ENCODE data around the gene METTL1.
"Not testable (repeated sequence)": the region's sequence is repeated elsewhere in the genome, so short reads cannot be mapped to it uniquely, and the experiment has no call there.

The METTL1 gene

DNA sequence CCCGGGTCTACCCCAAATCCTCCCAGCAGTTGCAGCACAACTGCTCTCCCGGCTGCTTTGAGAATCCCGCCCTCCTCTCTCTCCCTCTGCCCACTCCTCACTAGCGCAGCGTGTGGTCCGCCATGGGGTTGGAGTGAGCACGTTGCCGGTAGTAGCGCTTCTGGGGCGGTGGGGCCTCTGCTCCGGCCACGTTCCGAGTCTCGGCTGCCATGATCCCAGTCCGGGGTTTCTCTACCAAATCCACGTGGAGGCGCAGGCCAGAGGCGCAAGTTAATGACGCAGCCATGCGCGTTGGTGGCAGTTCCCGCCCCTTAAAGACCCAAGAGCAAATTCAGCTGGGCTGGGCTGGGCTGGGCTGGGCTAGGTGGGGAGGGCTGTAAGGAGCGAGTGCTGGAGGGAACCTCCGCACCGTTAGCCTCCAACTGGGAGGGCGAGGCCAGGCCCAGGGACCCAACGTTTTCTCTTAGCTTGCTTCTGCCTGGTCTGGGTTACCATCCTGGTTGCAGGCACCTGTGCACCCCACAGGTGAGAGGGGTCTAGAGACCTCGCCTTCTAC lies at the start of gene METTL1:
TSS of gene METTL1 (minus strand) at position 233 of the 556 bp plus-strand sequence. CDS start at position 211, 22 bp downstream.
- peak; percentile 96 for DNase-seq

DNA sequence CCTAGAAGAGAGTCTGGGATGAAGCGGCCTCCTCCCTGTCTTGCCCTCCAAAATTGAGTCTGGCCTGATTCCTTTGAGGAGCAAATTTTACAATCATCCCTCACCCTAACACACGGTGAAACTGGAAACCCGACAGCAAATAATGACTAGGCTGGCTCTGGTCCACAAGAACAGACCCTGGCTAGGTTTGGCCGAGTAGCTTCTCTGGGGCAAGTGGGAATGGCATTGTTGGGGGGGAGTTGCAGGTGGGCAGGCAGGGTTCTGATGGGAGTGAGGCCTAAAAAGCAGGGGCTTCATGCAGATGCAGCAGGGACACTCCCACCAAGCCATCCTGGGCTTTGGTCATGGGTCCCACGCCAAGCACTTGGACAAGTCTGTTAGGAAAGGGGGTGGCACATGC lies 49.1 kb upstream of the METTL1 start:
- DNase-seq = not testable (repeated sequence)

DNA sequence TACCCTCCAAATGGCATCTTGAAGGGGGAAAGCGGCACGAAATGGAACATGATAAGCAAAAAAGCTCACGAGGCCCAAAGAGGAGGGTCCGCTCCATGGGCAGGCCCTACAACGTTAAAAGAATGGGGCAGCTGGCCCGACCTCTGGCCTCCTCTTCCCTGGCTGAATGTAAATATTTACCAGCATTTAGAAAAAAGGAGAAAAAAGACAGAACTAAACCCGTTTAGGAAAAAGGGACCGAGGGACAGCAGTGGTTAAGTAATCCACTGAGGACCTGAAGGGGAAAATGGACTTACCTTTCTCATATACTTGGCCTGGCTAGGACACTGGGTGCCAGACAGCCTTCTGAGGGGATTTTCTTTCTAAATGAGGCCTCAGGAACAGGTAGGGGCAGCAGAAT lies 48.2 kb upstream of the METTL1 start:
- not testable (repeated sequence) for DNase-seq

DNA sequence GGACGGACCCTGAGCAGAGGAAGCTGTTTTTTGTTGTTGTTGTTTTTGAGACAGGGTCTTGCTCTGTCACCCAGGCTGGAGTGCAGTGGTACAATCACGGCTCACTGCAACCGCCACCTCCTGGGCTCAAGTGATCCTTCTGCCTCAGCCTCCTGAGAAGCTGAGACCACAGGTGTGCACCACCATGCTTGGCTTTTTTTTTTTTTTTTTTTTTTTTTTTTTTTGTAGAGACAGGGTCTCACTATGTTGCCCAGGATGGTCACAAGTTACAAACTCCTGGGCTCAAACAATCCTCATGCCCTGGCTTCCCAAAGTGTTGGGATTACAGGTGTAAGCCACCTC lies 46.1 kb upstream of the METTL1 start:
- DNase-seq = not testable (repeated sequence)

DNA sequence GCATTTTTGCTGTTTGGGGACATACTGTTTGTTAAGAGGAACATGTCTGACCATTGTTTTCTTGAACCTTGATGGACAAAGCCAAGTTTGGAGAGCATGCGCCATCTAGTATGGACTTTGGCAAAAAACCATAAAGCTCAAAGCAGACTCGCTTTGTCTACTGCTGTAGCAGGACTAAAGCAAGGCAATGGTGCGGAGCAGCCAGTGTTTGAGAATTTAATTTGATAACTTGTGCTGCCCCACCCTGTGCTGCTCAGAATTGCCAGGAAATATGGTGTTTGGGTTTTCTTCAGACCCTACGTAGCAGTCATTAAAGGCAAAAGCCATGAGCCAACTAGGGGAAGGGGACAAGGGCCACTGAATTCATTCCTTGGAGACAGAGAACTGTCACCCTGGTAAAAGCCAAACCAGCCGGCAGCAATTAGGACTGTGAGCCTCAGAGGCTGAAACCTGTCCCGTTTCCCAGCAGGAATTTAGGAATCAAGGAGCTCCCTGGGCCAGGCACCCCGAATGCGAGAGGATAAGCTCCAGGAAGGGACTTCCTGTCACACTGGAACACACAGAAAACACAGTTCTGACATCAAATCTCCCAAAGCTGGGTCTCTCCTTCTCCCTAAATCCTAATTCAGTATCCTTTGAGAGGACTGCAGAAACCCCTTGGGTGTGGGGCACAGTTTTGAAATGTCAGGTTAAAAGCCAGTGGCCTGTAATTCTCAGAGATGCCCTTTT lies 45.5 kb upstream of the METTL1 start:
- DNase-seq = no peak

DNA sequence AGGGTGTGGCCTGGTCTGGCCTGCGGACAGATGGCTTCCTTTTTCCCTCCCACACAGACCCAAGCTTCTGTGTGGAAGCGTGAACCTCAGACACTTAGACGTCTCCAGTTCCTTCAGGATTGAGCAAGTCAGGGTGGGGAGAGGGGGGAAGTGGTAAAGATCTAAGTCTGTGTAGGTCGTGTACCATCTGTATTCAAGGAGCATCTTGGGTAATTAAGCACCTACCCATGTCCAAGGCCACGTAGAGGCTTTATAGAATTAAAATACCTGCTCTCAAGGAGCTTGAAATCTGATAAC lies 44.9 kb upstream of the METTL1 start:
- DNase-seq = no peak

DNA sequence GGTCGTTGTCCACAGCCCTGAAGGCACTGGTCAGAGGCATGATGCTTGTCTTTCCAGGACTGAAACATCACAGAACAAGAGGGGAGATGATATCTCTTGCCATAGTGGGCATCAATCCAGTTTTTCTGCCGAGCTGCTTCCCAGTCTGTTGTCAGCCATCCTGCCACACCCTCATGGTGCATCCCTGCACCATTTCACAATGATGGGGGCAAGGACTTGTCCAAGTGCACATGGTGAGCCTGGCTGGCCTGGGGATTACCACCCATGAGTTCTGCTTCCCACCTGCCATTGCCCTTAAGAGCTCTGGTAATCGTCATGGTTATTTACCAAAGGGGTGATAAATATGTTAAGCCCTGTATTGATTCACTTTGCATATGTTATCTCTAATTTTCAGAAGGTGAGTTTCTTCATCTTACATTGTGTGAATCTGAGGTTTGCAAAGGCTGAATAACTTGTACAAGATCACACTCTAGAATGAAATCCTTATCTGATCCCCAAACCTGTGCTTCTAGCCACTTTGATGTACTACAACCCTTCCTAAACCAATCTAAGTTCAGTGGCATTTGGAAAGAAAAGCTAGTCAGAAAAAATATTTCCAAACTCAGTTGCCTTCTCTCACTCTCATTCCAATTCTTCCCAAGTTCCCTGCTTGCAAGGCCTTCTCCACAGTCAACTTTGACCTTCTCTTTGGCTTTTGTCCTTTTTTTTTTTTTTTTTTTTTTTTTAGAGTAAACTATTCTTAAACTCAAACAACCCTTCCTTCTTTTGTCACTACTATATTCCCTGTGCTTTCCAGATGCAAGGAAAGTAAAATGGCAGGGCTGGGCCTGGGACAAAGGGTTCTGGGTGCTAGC lies 44.3 kb upstream of the METTL1 start:
- no peak for DNase-seq

DNA sequence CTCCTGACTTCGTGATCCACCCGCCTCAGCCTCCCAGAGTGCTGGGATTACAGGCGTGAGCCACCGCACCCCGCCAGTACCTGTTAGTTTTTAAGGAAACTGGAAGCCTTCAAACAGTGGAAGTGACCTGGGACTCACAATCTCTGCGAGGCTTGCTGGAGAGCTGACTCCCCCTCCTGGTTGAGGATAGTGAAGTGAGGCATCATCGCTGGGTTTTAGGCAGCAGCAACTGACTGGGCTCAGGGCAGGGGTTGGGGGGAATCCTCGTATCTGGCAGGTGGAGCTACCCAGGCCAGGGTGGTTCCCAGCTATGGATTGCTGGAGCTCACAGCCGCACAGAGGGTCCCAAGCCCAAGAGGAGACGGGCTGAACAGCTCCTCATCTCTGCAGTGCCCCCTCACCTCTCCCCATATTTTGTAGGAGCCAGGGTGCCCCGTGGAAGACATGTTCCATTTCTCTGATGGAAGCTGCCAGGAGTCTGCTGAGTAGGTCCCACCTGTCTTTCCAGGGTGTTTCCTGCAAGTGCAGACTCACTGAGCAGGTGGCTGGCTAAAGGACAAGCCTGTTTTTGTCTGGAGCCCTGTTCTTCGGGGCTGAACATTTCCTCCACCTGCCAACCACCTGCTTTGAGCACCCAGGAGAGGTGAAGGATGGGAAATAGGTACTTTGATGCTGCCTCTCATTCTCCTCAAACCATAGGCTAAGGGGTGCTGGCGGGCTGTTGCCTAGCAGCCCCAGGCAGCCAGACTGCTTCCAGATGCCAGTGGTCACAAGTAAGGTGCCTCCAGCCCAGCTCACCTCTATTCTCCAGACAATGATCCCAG lies 43.5 kb upstream of the METTL1 start:
- DNase-seq = no peak

DNA sequence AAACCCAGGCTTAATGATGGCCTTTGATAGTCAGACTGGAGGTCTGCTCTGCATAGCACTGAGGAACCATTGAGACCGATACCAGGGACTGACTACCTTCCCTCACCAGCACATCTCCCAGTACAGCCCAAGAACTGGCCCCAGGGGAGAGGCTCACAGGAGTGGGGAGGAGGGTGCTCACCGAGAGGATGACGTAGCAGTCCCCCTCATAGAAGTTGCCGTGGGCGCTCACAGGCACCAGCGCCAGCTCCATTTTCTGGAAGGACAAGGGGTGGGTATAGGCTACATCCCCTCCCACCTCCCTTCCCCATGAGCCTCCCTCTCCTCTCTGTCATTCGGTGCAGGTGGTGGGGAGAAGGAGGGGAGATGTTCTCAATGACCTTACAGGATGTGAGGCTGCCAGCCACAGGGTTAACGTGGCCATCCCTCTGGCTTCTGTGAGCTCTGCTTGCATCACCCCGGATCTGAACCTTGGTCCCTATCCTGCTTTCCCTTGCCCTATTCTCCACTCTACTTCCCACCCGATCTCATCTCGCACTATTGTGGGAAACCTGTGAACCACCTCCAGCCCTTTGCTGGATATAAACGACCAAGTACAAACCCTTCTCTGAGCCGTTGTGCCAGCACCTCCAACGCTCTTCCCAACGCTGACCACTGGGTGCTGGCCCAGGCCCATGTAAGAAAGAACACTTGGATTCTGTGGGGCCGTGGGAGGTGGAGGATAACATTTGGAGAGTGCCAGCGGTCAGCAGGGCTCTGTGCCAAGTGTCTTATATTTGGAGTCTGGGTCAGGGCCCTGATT lies 42.3 kb upstream of the METTL1 start:
- DNase-seq = no peak

DNA sequence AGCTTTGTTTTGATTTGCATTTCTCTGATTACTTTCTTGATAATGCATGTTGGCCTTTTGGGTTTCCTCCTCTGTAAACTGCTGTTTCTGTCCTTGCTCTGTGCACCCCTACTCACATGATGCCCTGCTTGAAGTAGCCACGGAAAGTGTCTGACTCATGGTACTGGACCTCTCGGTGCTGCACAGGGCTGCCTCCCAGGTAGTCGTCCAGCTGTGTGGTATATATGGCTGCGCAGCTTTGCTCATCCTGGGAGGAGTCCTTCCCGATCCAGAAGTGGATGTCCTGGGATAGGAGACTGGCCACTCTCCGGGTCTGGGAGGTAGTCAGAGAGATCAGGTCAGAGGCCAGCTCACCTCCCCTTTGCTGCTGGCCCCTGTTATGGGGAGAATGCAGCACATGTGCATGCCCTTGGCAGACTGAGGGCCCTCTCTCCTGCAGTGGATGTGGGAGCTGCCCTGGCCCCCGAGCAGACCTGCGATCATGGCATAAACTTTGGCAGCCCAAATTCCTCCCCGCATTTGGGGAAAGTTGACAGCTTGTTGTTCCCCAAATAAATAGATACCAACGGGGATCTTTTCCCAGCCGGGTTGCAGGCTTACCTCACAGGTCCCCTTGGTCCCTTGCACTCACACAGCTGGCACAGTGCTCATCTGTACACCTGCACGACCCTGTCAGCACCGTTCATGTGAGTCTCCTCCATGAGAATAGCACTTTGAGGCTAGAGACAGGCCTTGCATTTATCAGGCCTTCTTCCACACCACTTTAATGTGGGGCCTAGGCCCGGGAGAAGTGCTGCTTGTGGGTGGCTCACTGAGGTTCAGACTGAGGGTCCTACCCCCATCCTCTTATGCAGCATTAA lies 41.4 kb upstream of the METTL1 start:
- no peak for DNase-seq

DNA sequence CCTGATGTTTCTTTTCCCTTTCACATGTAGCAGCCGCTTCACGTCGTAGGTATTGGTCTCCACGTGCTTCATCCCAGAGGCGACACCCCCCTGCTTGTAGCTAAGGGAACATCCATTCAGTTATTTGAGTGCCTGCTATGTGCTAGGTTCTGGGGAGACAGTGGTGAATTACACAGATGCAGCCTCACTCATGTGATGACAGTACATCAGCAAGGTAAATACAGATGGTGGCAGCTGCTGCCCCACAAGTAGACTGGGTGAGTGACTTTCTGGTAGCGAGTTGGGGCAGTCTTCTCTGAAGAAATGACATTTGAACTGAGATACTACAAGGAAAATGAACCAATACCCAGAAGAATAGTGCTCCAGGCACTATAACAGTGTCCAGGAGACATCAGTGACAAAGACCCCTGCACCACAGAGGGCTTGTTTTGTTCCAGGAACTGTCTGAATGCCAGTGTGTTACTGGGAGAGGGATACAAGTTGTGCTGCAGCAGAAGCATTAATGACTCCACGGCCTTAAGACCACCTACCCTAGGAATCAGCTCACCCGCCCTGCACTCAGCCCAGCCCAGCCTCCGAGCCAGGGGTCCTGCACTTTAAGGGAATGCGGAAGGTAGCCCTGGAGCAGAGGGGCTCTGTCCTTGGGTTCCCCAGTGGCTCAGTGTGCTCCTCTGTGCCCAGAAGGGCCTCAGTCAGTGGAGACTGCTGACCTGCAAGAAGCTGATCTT lies 39.3 kb upstream of the METTL1 start:
- no peak for DNase-seq

DNA sequence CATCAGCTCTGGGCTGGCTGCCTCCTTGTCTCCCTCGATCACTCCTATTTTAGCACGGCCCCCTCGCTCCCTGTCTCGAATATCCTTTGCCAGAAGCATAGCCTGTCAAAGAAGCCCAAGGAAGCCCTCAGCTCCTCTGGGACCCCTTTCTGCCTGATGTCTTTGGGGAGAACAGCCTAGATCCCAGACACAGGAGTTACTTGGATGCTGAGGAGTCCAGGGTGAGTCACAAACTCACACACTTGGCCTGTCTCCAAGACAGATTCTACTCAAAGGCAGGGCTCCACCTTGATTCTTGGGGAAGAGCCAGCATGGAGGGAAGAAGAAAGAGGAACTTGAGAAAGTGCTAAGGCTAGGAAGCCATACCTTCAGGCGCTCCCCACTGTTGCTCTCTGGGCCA lies 38.5 kb upstream of the METTL1 start:
- DNase-seq = no peak

DNA sequence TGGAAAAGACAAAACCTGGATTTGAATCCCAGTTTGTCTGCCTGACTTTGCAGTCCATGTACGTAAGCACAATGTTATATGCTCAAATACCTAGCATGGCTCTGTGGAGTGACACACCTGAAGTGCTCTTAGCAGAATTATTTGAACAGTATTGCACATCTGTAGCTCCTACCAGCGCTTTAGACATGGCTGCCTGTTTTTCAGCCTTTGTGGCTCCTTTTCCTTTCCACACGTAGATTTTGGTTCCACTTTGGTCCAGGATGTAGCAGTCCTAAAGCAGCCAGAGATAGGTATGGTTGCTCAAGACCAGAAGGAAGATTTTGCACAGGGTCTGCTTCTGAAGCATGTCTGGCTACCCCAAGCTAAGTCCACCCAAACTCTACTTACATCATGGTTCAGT lies 37.5 kb upstream of the METTL1 start:
- no peak for DNase-seq

DNA sequence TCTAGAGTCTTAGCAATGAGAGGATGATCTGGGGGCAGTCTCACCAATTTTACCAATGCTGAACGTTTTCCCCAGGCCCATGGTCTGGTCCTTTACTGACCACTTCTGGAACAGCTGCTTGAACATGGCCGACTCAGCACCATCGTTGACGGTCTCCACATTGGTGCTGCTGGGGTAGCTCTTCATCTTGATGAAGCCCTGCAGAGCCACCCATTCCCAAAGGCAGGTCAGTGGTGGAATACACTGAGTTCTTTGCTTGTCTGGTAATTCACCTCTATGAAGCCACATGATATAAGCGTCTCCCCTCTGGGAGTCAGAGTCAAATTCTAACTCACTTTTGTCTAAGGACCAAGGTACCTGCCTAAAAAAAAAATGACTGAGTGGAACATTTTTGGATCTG lies 36.4 kb upstream of the METTL1 start:
- DNase-seq = no peak

DNA sequence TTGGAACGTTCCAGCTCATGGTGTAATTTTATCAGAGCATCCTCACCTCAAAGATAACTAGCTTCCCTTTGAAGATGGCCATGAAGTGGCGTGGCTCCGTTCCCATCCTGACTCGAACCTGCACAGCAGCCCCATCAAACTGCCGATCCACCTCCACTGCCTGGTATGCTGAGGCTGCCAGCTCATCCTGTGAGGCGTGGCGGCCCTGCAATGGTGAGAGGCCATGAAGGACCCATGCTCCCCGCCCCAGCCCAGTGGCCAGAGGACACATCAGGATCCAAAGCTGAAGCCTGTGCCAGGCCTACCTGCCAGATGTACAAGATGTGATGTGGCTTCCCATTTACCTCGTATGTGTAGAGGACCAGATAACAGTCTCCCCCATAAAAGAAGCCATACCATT lies 35.4 kb upstream of the METTL1 start:
- no peak for DNase-seq

DNA sequence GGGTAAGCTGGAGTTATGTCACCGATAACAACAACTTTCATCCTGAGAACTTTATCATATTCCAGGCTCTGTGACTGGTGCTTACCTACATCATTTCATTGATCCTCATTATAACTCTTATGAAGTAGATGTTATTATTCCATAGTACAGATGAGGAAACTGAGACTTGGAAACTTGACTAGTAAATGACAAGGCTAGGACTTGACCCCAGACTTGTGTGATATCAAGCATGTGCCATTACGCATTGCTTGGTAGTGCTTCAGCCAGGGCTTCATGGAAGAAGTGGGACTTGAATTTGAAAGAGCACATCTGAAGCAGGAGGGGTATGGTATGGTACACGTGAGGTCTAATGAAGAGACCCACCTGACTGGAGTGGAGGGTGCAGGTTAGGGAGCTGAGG lies 34.8 kb upstream of the METTL1 start:
- DNase-seq = no peak

DNA sequence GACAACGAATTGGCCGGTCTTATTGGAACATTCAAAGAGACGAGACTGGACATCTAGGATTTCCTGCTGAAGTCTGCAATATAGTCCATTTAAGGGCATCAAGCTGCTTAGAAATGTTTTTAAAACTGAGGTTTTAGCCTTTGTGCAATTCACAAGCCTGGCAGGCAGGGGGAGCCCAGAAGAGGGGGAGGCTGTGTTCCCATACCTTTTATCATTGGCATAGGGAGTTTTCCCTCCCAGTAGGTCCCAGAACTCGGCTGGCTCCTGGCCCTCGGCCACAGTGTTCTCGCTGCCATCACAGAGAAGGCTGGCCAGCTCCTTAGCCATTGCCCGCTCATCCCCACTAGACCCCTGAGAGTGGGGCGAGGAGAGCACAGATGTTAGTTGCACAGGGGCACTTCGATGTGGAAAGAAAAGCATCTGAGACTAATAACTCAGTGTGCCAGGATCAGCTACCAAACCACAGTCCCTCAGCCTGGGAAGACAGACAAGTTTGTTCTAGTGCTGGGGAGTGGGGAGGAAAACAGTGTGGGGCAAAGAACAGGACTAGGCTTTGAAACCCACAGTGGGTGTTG lies 31.5 kb upstream of the METTL1 start:
- DNase-seq = peak; percentile 46 to 47

DNA sequence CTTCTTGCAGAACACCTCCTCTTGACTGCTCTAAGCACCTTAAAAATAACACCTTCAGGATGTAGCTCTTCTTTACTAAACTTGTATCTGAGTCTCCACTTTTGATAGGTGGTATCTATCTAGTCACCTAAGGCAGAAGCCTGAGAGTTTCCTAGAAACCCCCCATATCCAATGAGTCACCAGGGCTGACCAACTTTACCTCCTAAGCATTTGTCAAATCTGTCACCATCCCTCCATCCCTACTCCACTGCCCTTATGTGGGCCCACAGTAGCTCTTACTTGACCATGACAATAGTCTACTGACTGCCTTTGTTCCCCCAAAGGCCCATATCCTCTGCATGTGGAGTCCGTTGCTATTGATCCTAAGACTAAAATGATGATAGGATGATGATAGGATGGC lies 30.7 kb upstream of the METTL1 start:
- DNase-seq = no peak

DNA sequence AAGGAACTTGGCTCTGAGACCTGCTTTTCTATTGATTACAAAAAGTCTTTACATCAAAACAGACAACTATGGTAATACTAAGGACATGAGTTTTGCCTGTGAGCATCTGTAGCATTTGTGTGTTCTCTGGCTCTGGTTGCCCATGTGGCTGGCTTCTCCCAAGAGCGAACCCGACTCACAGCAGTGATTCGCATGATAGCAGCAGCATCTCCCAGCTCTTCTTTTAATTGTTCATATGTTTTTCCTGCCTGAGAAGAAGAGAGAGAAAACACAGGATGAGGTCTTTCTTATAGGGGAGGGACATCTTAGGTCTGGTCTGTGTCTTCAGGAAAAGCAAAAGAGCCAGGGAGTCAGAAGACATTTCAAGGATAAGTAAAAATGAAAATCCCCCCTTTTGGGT lies 29.1 kb upstream of the METTL1 start:
- DNase-seq = no peak

DNA sequence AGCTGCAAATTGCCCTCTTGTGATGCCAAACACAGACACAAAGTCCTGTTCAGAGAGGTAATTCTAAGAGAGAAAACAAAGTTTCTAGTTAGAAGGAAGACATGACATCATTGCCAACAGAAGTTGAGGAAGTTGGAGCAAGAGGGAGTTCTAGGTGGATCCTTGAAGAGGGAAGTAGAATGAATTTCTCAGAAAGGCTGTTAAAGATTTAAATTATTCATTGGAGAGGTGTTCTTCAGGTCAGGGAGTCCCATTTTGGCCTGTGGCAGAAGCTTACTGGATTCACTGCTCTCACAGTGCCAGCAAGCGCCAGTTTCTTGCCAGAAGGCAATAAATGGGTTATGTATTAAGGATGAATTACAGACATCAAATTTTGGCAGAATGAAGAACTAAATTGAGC lies 26.0 kb upstream of the METTL1 start:
- no peak for DNase-seq

DNA sequence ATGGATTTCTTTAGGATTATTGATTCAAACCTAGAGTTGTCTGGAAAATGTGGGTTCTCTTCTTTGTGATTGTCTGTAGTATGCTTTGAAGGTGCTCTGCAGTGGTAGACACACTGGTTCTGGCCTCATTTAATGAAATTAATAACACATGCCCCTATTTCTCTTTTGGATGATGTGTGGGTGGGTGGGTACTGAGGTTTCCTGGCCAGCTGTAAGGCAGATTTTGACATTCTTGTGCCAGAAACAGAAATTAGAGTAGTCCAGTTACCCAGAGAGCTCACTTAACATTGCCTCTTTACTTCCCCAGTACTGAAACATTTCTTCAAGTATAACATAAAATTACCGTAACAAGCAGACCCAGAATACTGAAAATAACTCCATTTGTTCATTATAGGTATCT lies 25.1 kb upstream of the METTL1 start:
- no peak for DNase-seq
